ENCODE measurements around the gene PLTP.

PLTP gene

DNA sequence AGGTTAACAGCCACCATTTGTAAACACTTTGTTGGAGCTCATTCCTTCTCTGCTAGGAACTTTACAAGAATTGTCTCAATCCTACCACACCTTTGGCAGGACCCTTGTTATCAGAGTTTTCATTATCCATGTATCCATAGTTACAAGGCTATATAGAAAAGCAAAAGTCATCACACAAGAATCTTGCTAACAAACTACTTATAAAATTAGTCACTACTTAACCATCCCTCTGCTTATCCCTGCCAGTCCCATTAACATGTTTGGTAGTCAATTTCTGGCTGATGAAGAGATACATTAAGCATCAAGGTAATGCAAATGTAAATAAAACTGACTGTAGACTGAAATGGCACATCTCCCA lies 44.2 kb downstream of the PLTP start:
- DNase-seq = peak; percentile 70

DNA sequence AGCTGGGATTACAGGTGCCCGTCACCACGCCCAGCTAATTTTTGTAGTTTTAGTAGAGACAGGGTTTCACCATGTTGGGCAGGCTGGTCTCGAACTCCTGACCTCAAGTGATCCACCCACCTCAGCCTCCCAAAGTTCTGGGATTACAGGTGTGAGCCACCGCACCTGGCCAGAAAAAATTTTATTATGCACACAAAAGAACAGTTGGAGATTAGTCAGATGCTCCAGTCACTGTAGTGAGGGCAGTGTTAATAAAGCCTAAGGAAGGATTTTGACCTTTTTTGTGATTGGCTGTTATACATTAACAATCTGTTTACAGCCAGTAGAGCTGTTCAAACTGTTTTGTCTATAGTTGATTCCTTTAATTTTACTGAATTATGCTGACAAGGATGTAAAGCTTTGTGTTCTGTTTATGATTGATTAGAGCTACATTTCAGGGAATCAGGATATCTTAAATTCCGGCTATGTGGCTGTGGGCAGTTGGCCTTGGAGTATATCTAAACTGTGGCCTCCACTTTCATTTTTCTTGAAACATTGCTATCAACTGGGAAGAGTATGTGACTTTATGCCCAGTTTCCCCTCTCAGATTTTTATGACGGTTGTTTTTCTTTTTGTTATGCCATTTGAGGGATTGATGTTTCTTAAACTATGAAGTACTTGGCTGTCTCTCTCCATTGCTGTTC lies 44.7 kb downstream of the PLTP start:
- DNase-seq = no peak

DNA sequence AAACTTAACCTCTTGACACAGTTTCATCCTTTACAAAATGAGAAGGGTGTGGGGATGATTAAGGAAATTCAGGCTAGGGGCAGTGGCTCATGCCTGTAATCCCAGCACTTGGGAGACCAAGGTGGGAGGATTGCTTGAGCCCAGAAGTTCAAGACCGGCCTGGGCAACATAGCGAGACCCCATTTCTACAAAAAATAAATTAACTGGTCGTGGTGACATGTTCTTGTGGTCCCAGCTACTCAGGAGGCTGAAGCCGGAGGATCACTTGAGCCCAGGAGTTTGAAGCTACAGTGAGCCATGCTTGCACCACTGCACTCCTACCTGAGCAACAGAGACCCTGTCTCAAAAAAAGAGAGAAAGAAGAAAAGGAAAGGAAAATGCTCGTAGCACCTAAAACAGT lies 45.5 kb downstream of the PLTP start:
- DNase-seq = no peak

DNA sequence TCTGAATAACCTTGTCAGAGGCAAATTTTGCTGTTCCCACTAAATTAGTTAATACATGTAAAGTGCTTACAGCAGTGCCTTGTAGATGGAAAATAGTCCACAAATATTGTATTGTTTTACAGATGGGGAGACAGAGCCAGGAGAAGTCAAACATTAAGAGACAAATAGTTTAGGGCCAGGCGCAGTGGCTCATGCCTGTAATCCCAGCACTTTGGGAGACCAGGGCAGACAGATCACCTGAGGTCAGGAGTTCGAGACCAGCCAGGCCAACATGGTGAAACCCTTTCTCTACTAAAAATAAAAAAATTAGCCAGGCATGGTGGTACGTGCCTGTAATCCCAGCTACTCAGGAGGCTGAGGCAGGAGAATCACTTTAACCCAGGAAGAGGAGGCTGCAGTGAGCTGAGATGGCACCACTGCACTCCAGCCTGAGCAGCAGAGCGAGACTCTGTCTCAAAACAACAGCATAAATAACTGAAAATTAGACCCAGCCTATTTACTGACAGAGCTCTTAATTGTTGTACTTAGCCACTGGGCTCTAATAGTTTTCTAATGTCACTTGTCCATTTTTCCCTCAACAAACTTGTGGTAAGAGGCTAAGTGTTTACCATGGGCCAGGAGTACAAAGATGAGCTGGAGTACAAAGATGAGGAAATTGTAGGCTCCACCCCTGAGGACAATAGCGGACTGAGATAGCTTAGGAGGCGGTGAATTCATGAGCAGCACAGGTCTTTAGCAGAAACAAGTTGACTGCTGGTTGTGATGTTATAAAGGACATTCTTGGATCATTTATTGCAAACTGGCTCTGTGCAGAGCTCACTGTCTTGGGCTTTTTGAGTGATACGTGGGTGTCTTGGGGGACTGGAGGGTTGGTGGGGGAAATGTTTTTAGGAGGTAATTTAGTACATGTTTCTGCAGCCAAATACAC lies 48.1 kb downstream of the PLTP start:
- no peak for DNase-seq

DNA sequence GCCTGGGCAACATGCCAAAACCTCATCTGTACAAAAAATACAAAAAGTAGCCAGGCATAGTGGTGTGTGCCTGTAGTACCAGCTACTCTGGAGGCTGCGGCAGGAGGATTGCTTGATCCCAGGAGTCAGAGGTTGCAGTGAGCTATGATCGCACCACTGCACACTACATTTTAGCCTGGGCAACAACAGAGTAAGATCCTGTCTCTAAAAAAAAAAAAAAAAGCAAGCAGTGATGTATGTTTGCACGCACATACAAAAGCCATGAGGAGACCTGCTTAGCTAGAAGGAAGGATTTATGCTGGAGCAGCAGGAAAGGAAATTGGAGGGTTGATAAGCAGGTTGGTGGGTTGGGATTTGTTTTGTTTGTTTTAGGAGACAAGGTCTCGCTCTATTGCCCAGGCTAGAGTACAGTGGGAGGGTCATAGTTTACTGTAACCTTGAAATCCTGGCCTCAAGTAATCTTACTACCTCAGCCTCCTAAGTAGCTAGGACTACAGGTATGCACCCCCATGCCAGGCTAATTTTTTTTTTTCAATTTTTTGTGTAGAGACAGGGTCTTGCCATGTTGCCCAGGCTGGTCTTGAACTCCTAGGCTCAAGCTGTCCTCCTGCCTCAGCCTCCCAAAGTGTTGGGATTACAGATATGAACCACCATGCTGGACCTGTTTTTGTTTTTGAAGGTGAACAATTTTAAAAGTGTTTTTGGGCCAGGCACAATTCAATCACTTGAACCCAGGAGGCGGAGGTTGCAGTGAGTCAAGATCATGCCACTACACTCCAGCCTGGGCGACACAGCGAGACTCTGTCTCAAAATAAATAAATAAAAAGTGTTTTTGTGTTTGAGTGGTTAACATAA lies 50.5 kb downstream of the PLTP start:
- DNase-seq = no peak

DNA sequence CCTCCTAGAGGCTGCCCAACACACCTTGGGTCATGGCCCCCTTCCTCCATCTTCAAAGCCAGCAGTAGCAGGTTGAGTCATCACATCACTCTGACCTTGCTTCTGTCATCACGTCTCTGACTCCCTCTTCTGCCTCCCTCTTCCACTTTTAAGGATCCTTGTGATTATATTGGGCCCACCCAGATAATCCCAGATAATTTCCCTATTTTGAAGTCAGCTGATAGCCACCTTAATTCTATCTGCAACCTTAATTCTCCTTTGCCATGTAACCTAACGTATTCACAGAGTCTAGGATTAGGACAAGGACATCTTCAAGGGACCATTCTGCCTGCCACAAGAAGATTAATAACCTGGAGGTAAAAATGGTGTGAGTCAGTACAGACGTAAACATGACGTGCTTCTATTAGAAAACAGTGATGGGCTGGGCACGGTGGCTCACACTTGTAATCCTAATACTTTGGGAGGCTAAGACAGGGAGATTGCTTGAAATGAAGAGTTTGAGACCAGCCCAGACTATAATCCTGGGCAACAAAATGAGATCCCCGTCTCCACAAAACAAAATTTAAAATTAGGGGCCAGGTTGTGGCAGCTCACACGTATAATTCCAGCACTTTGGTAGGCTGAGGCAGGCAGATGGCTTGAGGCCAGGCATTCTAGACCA lies 51.3 kb downstream of the PLTP start:
- DNase-seq = no peak

DNA sequence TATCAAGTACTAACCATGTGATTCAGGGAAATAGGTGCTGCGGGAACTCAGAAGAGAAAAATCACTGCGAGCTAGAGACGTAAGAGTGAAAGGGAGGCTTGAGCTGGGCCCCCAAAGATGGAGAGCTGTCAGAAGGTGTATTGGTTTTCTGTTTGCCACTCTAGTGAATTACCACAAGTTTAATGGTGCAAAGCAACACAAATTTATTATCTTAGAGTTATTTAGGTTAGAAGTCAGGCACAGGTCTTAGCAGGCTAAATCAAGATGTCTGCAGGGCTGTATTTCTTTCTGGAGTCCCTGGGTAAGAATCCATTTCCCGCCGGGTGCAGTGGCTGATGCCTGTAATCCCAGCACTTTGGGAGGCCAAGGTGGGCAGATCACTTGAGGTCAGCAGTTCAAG lies 52.0 kb downstream of the PLTP start:
- DNase-seq = no peak

DNA sequence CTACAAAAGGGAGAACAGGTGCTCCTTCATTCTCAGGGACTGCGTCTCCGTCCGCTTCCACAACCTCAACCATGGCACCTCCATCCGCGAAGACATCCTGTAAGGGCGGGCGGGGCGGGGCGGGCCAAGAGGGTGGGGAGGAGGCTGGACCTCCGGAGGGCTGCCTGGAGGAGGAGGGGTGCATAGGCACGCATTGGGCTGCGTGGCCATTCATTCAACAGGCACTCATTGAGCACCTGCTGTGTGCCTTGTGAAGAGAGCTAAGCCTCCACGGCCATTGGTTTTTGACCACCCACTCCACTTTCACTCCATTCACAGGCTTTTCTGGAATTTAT lies 54.1 kb downstream of the PLTP start:
- no peak for DNase-seq

DNA sequence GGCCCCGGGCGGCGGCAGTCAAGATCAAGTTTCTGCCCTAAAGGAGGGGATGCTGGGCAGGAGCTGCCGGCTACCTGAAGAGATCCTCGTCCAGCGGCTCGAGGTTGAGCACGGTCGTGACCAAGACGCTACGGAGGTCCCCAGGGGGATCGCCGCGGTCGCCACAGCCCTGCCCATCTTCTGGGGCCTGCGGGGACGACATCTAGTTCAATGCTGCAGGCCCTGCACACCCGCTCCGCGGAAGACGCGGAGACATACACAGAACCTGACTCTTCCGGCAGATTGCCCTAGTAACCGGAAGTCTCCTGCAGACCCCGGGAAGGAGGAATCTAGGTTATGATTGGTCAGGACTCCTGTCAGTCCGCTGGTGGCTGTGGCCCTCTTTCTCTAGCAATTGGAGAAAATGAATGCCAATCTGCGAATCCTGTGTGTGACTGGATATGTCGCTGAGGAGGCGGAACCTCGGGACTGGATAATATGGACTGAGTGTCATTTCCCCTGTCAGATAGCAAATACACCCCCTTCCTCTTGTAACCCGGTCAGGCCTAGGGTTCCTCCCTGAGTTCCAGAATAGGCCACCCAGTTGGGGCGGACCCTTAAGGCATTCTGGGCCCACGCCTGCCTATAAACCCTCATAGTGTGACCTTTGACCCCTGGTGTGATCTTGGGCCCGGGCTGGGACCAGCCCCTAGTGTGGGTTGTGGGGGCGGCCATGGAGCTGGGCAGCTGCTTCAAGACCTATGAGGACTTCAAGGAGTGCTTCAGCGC lies 54.7 kb downstream of the PLTP start, which contains the start of the genes ACOT8 and ZSWIM3:
Gene ACOT8, minus strand, starts transcription at position 279 of the 768 bp plus-strand sequence. Its CDS starts 77 bp downstream, at position 202.
Gene ZSWIM3, plus strand, starts transcription at position 501 of the 768 bp plus-strand sequence. Its CDS starts 212 bp downstream, at position 713.
- DNase-seq = peak; percentile 100

DNA sequence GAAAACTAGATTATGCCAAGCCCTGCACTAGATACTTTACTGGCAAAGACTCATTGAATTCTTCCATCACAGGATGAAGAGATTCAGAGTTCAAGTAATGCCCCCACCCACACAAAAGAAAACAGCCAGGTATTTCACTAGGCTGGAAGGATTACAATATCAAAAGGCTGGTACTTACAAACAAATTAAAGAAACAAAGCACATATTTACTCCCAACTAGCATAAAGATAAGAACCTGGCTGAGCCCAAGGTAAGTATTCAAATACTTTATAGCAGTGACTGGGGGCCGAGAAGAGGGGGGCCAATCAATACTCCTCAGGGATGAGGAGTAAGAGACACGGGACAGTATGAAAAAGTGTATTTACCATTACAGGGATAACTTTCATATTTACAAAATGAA lies 58.5 kb downstream of the PLTP start:
- no peak for DNase-seq

DNA sequence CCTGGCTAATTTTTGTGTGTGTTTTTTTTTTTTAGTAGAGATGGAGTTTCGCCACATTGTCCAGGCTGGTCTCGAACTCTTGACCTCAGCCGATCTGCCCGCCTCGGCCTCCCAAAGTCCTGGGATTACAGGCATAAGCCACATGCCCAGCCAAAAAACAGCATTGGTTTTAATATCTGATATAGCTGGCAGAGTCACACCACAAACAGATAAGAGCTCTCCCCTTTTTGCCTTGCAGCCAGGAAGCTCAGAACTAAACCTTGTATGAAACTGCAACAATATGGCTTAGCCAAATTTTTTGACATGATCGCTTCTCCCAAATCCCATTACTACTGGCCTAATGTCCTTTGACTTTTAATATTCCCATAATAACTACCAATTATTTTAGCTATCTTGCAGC lies 59.6 kb downstream of the PLTP start:
- no peak for DNase-seq

DNA sequence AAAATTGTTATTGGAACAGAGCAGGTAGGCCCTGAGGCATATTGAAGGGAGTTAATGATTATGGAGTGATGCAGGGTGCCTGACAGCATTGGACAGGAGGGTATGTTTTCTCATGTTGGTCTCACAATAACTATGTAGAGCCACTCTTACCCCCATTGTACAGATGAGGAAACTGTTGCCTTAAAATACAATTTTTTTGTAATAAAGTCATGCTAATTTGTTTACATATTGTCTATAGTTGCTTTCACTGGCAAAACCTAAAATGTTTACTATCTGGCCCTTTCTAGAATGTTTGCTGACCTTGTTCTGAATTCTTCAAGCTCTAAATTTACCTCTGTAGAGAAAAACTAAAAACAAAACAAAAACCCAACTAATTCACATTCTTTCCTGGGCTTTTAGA lies 60.5 kb downstream of the PLTP start:
- no peak for DNase-seq

DNA sequence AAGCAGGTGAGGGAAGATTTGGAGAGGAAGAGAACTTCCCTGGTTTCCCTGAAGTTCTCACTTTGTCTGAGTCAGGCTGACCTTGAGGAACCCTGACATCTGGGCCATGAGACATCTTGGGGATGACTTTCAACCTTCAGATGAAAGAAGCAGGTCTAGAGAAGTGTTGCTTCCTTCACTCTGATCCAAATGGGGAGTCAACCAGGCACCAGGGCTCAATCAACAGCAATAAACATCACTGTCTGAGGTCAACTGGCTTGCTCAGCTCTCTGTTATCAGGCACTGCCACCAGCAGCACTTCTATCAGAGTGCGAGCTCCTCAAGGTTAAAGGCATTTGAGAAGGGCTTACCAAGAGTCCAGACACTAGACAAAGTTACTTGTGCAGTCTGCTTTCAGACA lies 61.0 kb downstream of the PLTP start:
- DNase-seq = no peak

DNA sequence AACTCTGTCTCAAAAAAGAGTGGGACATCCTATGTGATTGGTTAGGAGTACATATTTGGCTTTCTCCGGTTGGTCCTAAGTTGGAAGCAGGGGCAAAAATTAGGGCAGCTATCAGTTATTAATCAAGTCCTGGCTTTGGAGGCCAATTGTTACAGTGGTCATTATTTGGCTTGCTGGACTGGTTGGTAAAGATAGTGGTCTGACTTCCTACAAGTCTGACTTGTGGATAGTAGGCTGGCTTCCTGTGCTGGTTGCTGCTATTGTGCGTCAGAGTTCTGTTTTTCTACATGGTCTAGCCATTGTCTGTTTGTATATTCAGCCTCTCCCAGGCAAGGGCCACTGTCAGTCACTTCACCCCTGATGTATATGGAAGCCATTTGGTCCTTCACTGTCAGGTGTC lies 61.7 kb downstream of the PLTP start:
- no peak for DNase-seq

DNA sequence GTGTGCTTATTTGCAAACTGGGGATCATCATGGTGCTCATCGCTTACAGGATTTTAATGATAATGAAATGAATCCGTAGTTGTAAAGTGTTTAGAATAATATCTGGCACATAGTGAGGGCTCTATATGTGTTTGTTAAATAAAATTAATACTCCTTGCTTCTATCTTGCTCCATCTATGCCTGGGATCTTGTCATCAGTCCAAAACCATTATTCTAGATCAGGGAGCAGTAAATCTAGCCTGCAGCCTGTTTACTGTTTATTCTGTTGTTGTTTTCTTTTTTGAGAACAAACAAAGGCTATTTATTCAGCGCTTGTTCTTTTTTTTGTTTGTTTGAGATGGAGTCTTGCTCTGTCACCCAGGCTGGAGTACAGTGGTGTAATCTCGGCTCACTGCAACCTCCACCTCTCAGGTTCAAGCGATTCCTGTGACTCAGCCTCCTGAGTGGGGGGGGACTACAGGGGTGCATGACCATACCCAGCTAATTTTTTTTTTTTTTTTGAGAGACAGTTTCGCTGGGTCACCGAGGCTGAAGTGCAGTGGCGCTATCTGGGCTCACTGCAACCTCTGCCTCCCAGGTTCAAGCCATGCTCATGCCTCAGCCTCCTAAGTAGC lies 62.9 kb downstream of the PLTP start:
- no peak for DNase-seq
